ENCODE data around the gene OTUB1. TPM values are rescaled to one million over a fixed set of nuclear protein-coding genes. Genes with fewer than 3 reads are reported as not detected.
A peak's percentile ranks its signal among the peaks of the same experiment; 100 is the strongest.

The OTUB1 gene
- total and polyA plus RNA-seq, 2 of the 13 experiments (the other 11 are each of a cell fraction or from before 2014, with no cell fraction given), result 58.8 to 130 TPM

GRCh38 chr11:63974259-63975143 lies 11.7 kb upstream of the OTUB1 start, which contains the start of gene COX8A (continued):
- TF ChIP-seq MYPOP (CRISPR knock-in tag; IDR thresholded peaks at IDR 0.05) (peak; percentile 65; the same call in 1 of the 2 replicates), TAF15 (IDR thresholded peaks at IDR 0.05; ENCODE audit: low read depth, low read length, poor library complexity, severe bottlenecking) (no peak), ZNF260 (CRISPR knock-in tag; IDR thresholded peaks at IDR 0.05; ENCODE audit: borderline replicate concordance, low read depth) (no peak), ATF1 (CRISPR knock-in tag; IDR thresholded peaks at IDR 0.05) (peak; percentile 92), ZNF660 (CRISPR knock-in tag; IDR thresholded peaks at IDR 0.05; ENCODE audit: borderline replicate concordance, low read depth) (no peak), ZNF570 (CRISPR knock-in tag; IDR thresholded peaks at IDR 0.05; ENCODE audit: borderline replicate concordance) (no peak), POLR2G (IDR thresholded peaks at IDR 0.05; ENCODE audit: low read depth, low read length) (peak; percentile 89), SOX5 (CRISPR knock-in tag; IDR thresholded peaks at IDR 0.05; ENCODE audit: borderline replicate concordance) (peak; percentile 35; the same call in 1 of the 2 replicates), ZNF879 (CRISPR knock-in tag; IDR thresholded peaks at IDR 0.05) (no peak), TAF1 (CRISPR knock-in tag; IDR thresholded peaks at IDR 0.05) (peak; percentile 91), PRPF4 (IDR thresholded peaks at IDR 0.05; ENCODE audit: low read depth, low read length, poor library complexity, severe bottlenecking) (no peak), ZNF784 (CRISPR knock-in tag; IDR thresholded peaks at IDR 0.05; ENCODE audit: borderline replicate concordance) (peak; percentile 88; the same call in 1 of the 2 replicates), ZNF121 (CRISPR knock-in tag; IDR thresholded peaks at IDR 0.05) (peak; percentile 73), ZNF639 (CRISPR knock-in tag; conservative IDR thresholded peaks at IDR 0.05) (0 out of 2 replicates have a peak, but pooled peaks have one; percentile 62), MXD4 (CRISPR knock-in tag; IDR thresholded peaks at IDR 0.05) (peak; percentile 59; the same call in 1 of the 2 replicates), MBD4 (IDR thresholded peaks at IDR 0.05; ENCODE audit: borderline replicate concordance, low read length) (no peak), GPN1 (CRISPR knock-in tag; IDR thresholded peaks at IDR 0.05; ENCODE audit: borderline replicate concordance) (no peak), ZNF256 (CRISPR knock-in tag; conservative IDR thresholded peaks at IDR 0.05) (no peak), ZNF878 (CRISPR knock-in tag; IDR thresholded peaks at IDR 0.05) (peak; percentile 29; the same call in 1 of the 2 replicates), ZNF354B (CRISPR knock-in tag; IDR thresholded peaks at IDR 0.05) (peak; percentile 56; the same call in 1 of the 2 replicates), SRY (CRISPR knock-in tag; IDR thresholded peaks at IDR 0.05) (peak; percentile 84), NFE2L1 (CRISPR knock-in tag; IDR thresholded peaks at IDR 0.05; ENCODE audit: borderline replicate concordance) (peak; percentile 72; the same call in 1 of the 2 replicates), ZNF577 (CRISPR knock-in tag; IDR thresholded peaks at IDR 0.05; ENCODE audit: borderline replicate concordance, low read depth) (no peak), HNF1B (CRISPR knock-in tag; IDR thresholded peaks at IDR 0.05) (peak; percentile 85), HNRNPH1 (optimal IDR thresholded peaks at IDR 0.05; ENCODE audit: low read depth, low read length) (no peak)
